Keratinocyte (primary cell): ENCODE measurements around the gene BCO1. TPM values are rescaled to one million over a fixed set of nuclear protein-coding genes. Genes with fewer than 3 reads are reported as not detected.

ENCODE experiments used
- DNase-seq: peaks from one replicate; pipeline ENCODE4 v3.0.0-alpha.2; 2011; ENCODE audit warnings: low read depth, missing footprints, low spot score
- FAIRE-seq: peaks from 2 replicates; lab custom pipeline; 2011; peaks lifted over from hg19 to GRCh38; lab: Jason Lieb, UNC
- H2AFZ ChIP-seq: 2 replicates; pipeline ENCODE4 v1.6.0; 2012; ENCODE audit warnings: low read length, control low read depth, inconsistent platforms; ENCODE audit not compliant: control insufficient read depth
- H3K27ac ChIP-seq: 2 replicates; pipeline ENCODE4 v1.5.1; 2011; ENCODE audit warnings: low read length; ENCODE audit not compliant: control insufficient read depth, insufficient read depth
- H3K27me3 ChIP-seq: 3 replicates; pipeline ENCODE4 v1.6.0; 2011; ENCODE audit warnings: low read length; ENCODE audit not compliant: control insufficient read depth, insufficient read depth; ENCODE audit errors: extremely low read depth
- H3K36me3 ChIP-seq, 2 experiments: 2 replicates in 1 of 2; 3 replicates in 1 of 2; pipeline ENCODE4 v1.5.1; 2011; ENCODE audit warnings: low read length in 2 of 2, mild to moderate bottlenecking in 1 of 2; ENCODE audit not compliant: control insufficient read depth in 2 of 2, insufficient read depth in 2 of 2; ENCODE audit errors: extremely low read depth in 1 of 2
- H3K4me1 ChIP-seq: 3 replicates; pipeline ENCODE4 v1.5.1; 2011; ENCODE audit warnings: low read length; ENCODE audit not compliant: control insufficient read depth, insufficient read depth; ENCODE audit errors: extremely low read depth
- H3K4me2 ChIP-seq: 3 replicates; pipeline ENCODE4 v1.6.0; 2011; ENCODE audit warnings: low read depth, low read length; ENCODE audit not compliant: control insufficient read depth, insufficient read depth; ENCODE audit errors: extremely low read depth
- H3K4me3 ChIP-seq, 3 experiments: fragments of 200-600 bp in 1 of 3; sonication (generic) in 1 of 3; 2 replicates in 2 of 3; 3 replicates in 1 of 3; pipeline ENCODE4 v1.5.1; 2011 to 2016; ENCODE audit warnings: low read length in 3 of 3, mild to moderate bottlenecking in 3 of 3, control low read depth in 2 of 3, inconsistent platforms in 1 of 3, low read depth in 1 of 3, mixed read lengths in 1 of 3, mixed run types in 1 of 3, moderate library complexity in 1 of 3; ENCODE audit not compliant: control insufficient read depth in 2 of 3, insufficient read depth in 2 of 3; ENCODE audit errors: extremely low read depth in 1 of 3
- H3K79me2 ChIP-seq: 2 replicates; pipeline ENCODE4 v1.6.0; 2012; ENCODE audit warnings: low read length; ENCODE audit not compliant: control insufficient read depth, insufficient read depth
- H3K9ac ChIP-seq: 3 replicates; pipeline ENCODE4 v1.6.0; 2011; ENCODE audit warnings: low read length; ENCODE audit not compliant: control insufficient read depth, insufficient read depth; ENCODE audit errors: extremely low read depth
- H3K9me1 ChIP-seq: 3 replicates; pipeline ENCODE4 v1.6.0; 2011; ENCODE audit warnings: low read length; ENCODE audit not compliant: control insufficient read depth, insufficient read depth; ENCODE audit errors: extremely low read depth
- H3K9me3 ChIP-seq: 2 replicates; pipeline ENCODE4 v1.5.1; 2012; ENCODE audit warnings: low read depth, low read length; ENCODE audit not compliant: control insufficient read depth
- H4K20me1 ChIP-seq: 3 replicates; pipeline ENCODE4 v1.6.0; 2011; ENCODE audit warnings: low read length; ENCODE audit not compliant: control insufficient read depth, insufficient read depth; ENCODE audit errors: extremely low read depth
- CTCF ChIP-seq, 3 experiments: IDR thresholded peaks in 1 of 3; conservative IDR thresholded peaks in 1 of 3; optimal IDR thresholded peaks in 1 of 3; 2 replicates in 2 of 3; 3 replicates in 1 of 3; pipeline versions ENCODE3 to v1.5.1; 2011; ENCODE audit warnings: low read length in 3 of 3, mild to moderate bottlenecking in 3 of 3, moderate library complexity in 2 of 3, control low read depth in 1 of 3, inconsistent platforms in 1 of 3; ENCODE audit not compliant: insufficient read depth in 2 of 3; ENCODE audit errors: extremely low read depth in 1 of 3
- EZH2 ChIP-seq: IDR thresholded peaks from one replicate; pipeline ENCODE4 v1.6.1; 2012; ENCODE audit warnings: inconsistent platforms, mild to moderate bottlenecking, low read length, moderate library complexity
- dilution Hi-C: fragments of 300-500 bp; cut with MboI; formaldehyde crosslinking; loops from one replicate; pipeline ENCODE4 v1.7.0; 2020; ENCODE audit warnings: low sequenced_read_pairs; ENCODE audit not compliant: extremely low pct_ligation_motif_present
- polyA plus RNA-seq, 5 experiments: library from polyadenylated mRNA; depleted of rRNA in 3 of 5; stranded (reverse) in 3 of 5; stranded (forward) in 1 of 5; unstranded in 1 of 5; fragments of >200 nt; gene quantifications; 1 replicate in 1 of 5; 2 replicates in 3 of 5; 3 replicates in 1 of 5; pipeline versions ENCODE4 v1.2.1 to v1.2.3, GENCODE V29; 2011 to 2012; ENCODE audit warnings: missing spikeins in 2 of 5, low read depth in 1 of 5, low replicate concordance in 1 of 5

Gene BCO1
- polyA plus RNA-seq, 1 donor (not counting 4 experiments of a cell fraction or from before 2014, with no cell fraction given): 0.07 TPM

- DNase-seq (no peak), FAIRE-seq (no peak)
- no peaks in the 10 kb centered on the region for H3K79me2 ChIP-seq
- no peak overlapping the region for H3K27ac ChIP-seq
- H2AFZ ChIP-seq: no peak overlapping the region
- no peaks in the 10 kb centered on the region for H3K9me1 ChIP-seq
- dilution Hi-C loops: no loop called here
- H3K4me2 ChIP-seq: no peak overlapping the region
- no peaks in the 10 kb centered on the region for H3K36me3 ChIP-seq
- H3K9ac ChIP-seq: no peak overlapping the region
- no peak for TF ChIP-seq EZH2
- TF ChIP-seq CTCF (optimal IDR thresholded peaks at IDR 0.05 in 1 of 3, IDR thresholded peaks at IDR 0.05 in 1 of 3, conservative IDR thresholded peaks at IDR 0.05 in 1 of 3; ENCODE audit: extremely low read depth in 1 of 3, insufficient read depth in 2 of 3, low read length in 3 of 3): no peak
- H3K4me3 ChIP-seq: no peak overlapping the region
- H3K27me3 ChIP-seq: no peaks in the 10 kb centered on the region
- H3K9me3 ChIP-seq: no peaks in the 10 kb centered on the region
- H4K20me1 ChIP-seq: no peaks in the 10 kb centered on the region
- no peaks in the 10 kb centered on the region for H3K4me1 ChIP-seq
These were observed 14.7 kb downstream of the BCO1 start for GRCh38 chr16:81253141-81253540.

- Histone ChIP-seq H3K4me2 (no peak overlapping the region), H3K27ac (no peak overlapping the region), H3K4me1 (no peaks in the 10 kb centered on the region), H3K79me2 (no peaks in the 10 kb centered on the region), H3K9me1 (no peaks in the 10 kb centered on the region), H3K36me3 (no peaks in the 10 kb centered on the region), H3K4me3 (no peak overlapping the region), H3K9ac (no peak overlapping the region), H3K9me3 (no peaks in the 10 kb centered on the region), H2AFZ (no peak overlapping the region), H3K27me3 (no peaks in the 10 kb centered on the region), H4K20me1 (no peaks in the 10 kb centered on the region)
- no peak for DNase-seq
- dilution Hi-C loops: no loop called here
- TF ChIP-seq CTCF (optimal IDR thresholded peaks at IDR 0.05 in 1 of 3, IDR thresholded peaks at IDR 0.05 in 1 of 3, conservative IDR thresholded peaks at IDR 0.05 in 1 of 3; ENCODE audit: extremely low read depth in 1 of 3, insufficient read depth in 2 of 3, low read length in 3 of 3) (no peak), EZH2 (no peak)
- no peak for FAIRE-seq
These were observed 16.5 kb downstream of the BCO1 start for GRCh38 chr16:81254922-81255526.
